CD4-positive, alpha-beta T cell treated with Interleukin-12 subunit alpha and Interleukin-12 subunit beta, for 1 hour (primary cell): ENCODE results near the gene DDX18.

Experiments used
- DNase-seq: peaks from one replicate; pipeline ENCODE4 v3.0.0-alpha.2; 2020

Gene DDX18

GRCh38 chr2:117835990-117836760, 21.7 kb downstream of the DDX18 start:
- peak; percentile 41 for DNase-seq

GRCh38 chr2:117845304-117845703, 30.8 kb downstream of the DDX18 start:
- DNase-seq, result no peak

- no peak for DNase-seq
Measured at GRCh38 chr2:117850015-117850414, 35.5 kb downstream of the DDX18 start.

GRCh38 chr2:117850461-117850860, 36.0 kb downstream of the DDX18 start:
- no peak for DNase-seq

- DNase-seq, result no peak
Measured at GRCh38 chr2:117851969-117852368, 37.5 kb downstream of the DDX18 start.

- no peak for DNase-seq
Measured at GRCh38 chr2:117853316-117853715, 38.8 kb downstream of the DDX18 start.

GRCh38 chr2:117853873-117854272, 39.4 kb downstream of the DDX18 start:
- DNase-seq, result no peak

GRCh38 chr2:117854610-117855009, 40.1 kb downstream of the DDX18 start:
- no peak for DNase-seq

GRCh38 chr2:117855886-117856285, 41.4 kb downstream of the DDX18 start:
- no peak for DNase-seq

GRCh38 chr2:117856415-117857210, 42.1 kb downstream of the DDX18 start:
- no peak for DNase-seq

GRCh38 chr2:117858336-117858735, 43.8 kb downstream of the DDX18 start:
- no peak for DNase-seq

GRCh38 chr2:117858892-117859531, 44.5 kb downstream of the DDX18 start:
- DNase-seq, result no peak

- no peak for DNase-seq
Measured at GRCh38 chr2:117859532-117859911, 45.0 kb downstream of the DDX18 start.

- DNase-seq, result no peak
Measured at GRCh38 chr2:117859924-117860647, 45.6 kb downstream of the DDX18 start.

GRCh38 chr2:117862459-117862858, 48.0 kb downstream of the DDX18 start:
- no peak for DNase-seq

GRCh38 chr2:117875786-117876185, 61.3 kb downstream of the DDX18 start:
- no peak for DNase-seq

- DNase-seq, result no peak
Measured at GRCh38 chr2:117879003-117879402, 64.5 kb downstream of the DDX18 start.
